ENCODE results near the gene RNF220.

- TF ChIP-seq SMC3 (IDR thresholded peaks at IDR 0.05; ENCODE audit: low read depth, low read length) (no peak), CTCF (conservative IDR thresholded peaks at IDR 0.05; ENCODE audit: low read depth, low read length) (no peak), POLR2A (IDR thresholded peaks at IDR 0.05; ENCODE audit: low read depth, low read length) (no peak), MAZ (IDR thresholded peaks at IDR 0.05; ENCODE audit: borderline replicate concordance, low read depth, low read length) (no peak), BHLHE40 (IDR thresholded peaks at IDR 0.05; ENCODE audit: low read depth, low read length) (no peak), RAD21 (IDR thresholded peaks at IDR 0.05; ENCODE audit: low read length) (no peak), MXI1 (IDR thresholded peaks at IDR 0.05; ENCODE audit: borderline replicate concordance, low read depth, low read length) (no peak), RFX5 (IDR thresholded peaks at IDR 0.05; ENCODE audit: low read depth, low read length) (no peak)
- TF ChIP-seq, protein P1, sequence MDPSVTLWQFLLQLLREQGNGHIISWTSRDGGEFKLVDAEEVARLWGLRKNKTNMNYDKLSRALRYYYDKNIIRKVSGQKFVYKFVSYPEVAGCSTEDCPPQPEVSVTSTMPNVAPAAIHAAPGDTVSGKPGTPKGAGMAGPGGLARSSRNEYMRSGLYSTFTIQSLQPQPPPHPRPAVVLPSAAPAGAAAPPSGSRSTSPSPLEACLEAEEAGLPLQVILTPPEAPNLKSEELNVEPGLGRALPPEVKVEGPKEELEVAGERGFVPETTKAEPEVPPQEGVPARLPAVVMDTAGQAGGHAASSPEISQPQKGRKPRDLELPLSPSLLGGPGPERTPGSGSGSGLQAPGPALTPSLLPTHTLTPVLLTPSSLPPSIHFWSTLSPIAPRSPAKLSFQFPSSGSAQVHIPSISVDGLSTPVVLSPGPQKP (IDR thresholded peaks at IDR 0.05; ENCODE audit: borderline replicate concordance, low read depth, low read length), result no peak
- TF ChIP-seq, protein P2, sequence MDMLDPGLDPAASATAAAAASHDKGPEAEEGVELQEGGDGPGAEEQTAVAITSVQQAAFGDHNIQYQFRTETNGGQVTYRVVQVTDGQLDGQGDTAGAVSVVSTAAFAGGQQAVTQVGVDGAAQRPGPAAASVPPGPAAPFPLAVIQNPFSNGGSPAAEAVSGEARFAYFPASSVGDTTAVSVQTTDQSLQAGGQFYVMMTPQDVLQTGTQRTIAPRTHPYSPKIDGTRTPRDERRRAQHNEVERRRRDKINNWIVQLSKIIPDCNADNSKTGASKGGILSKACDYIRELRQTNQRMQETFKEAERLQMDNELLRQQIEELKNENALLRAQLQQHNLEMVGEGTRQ (IDR thresholded peaks at IDR 0.05; ENCODE audit: low read depth, low read length), result no peak
Observed at GRCh38 chr1:44389437-44389836, 15.6 kb upstream of the RNF220 start.
